IMR-90 (cell line): ENCODE data around the gene ARMC8. TPM values are rescaled to one million over a fixed set of nuclear protein-coding genes. Genes with fewer than 3 reads are reported as not detected.

ENCODE experiments used
- ATAC-seq: fragments of 200-7000 bp; cut with Tn5 transposase; 2 replicates; pipeline ENCODE4 v1.9.1; 2020; ENCODE audit warnings: low read depth, mild to moderate bottlenecking, moderate library complexity
- BruUV-seq: library from RNA; stranded (reverse); fragments of 400-500 nt; replicated peaks from 2 replicates; lab custom pipeline; 2021; lab: Mats Ljungman, UMichigan
- CTCF ChIA-PET: fragments of 300-600 bp; formaldehyde crosslinking; extraction: SDS; loops from one replicate; lab custom pipeline; 2021; ENCODE audit warnings: antibody characterized with exemption; lab: Yijun Ruan, JAX
- POLR2A ChIA-PET: fragments of 300-600 bp; sonication (Branson Sonifier 250); formaldehyde crosslinking; loops from one replicate; lab custom pipeline; 2022; ENCODE audit warnings: antibody characterized with exemption; ENCODE audit not compliant: unreplicated experiment; lab: Charles Lee
- DNase-seq: peaks from one replicate; pipeline ENCODE4 v3.0.0; 2013
- H2AFZ ChIP-seq: replicated peaks from 2 replicates; pipeline ENCODE3; 2013; ENCODE audit warnings: low read length, mild to moderate bottlenecking; ENCODE audit not compliant: poor library complexity
- H2AK5ac ChIP-seq: 2 replicates; pipeline ENCODE4 v1.6.1; 2013; ENCODE audit warnings: low read depth, low read length, inconsistent platforms
- H2AK9ac ChIP-seq: replicated peaks from 2 replicates; pipeline ENCODE3; 2013; ENCODE audit warnings: mild to moderate bottlenecking, low read depth, low read length, moderate library complexity; ENCODE audit not compliant: poor library complexity
- H2BK120ac ChIP-seq: 2 replicates; pipeline ENCODE4 v1.6.1; 2013; ENCODE audit warnings: low read depth, low read length, inconsistent platforms
- H2BK15ac ChIP-seq: 3 replicates; pipeline ENCODE4 v1.6.1; 2013; ENCODE audit warnings: low read depth, low read length, inconsistent platforms
- H2BK20ac ChIP-seq: 2 replicates; pipeline ENCODE4 v1.6.1; 2013; ENCODE audit warnings: low read depth, mild to moderate bottlenecking, inconsistent platforms, low read length, moderate library complexity
- H2BK5ac ChIP-seq: 2 replicates; pipeline ENCODE4 v1.6.1; 2013; ENCODE audit warnings: mild to moderate bottlenecking, low read depth, low read length, inconsistent platforms; ENCODE audit not compliant: poor library complexity, severe bottlenecking
- H3K14ac ChIP-seq: replicated peaks from 2 replicates; pipeline ENCODE4 v1.6.1; 2013; ENCODE audit warnings: low read depth, low read length, inconsistent platforms
- H3K18ac ChIP-seq: 2 replicates; pipeline ENCODE4 v1.6.1; 2013; ENCODE audit warnings: low read depth, low read length, control low read depth
- H3K23ac ChIP-seq: 2 replicates; pipeline ENCODE4 v1.6.1; 2013; ENCODE audit warnings: low read depth, low read length, inconsistent platforms
- H3K27ac ChIP-seq: 2 replicates; pipeline ENCODE4 v1.5.1; 2013; ENCODE audit warnings: mild to moderate bottlenecking, control low read depth, low read length; ENCODE audit not compliant: insufficient read depth
- H3K27me3 ChIP-seq: 2 replicates; pipeline ENCODE4 v1.6.1; 2013; ENCODE audit warnings: low read length; ENCODE audit not compliant: control insufficient read depth, insufficient read depth
- H3K36me3 ChIP-seq: 2 replicates; pipeline ENCODE4 v1.6.1; 2013; ENCODE audit warnings: low read length, mixed read lengths; ENCODE audit not compliant: control insufficient read depth, insufficient read depth
- H3K4ac ChIP-seq: 2 replicates; pipeline ENCODE4 v1.6.1; 2013; ENCODE audit warnings: low read depth, low read length, inconsistent platforms
- H3K4me1 ChIP-seq: 2 replicates; pipeline ENCODE4 v1.6.1; 2013; ENCODE audit warnings: low read length, mixed read lengths; ENCODE audit not compliant: control insufficient read depth, insufficient read depth
- H3K4me2 ChIP-seq: 2 replicates; pipeline ENCODE4 v1.6.1; 2013; ENCODE audit warnings: low read depth, mild to moderate bottlenecking, control low read depth, low read length, moderate library complexity
- H3K4me3 ChIP-seq: 2 replicates; pipeline ENCODE4 v1.5.1; 2013; ENCODE audit warnings: low read depth, mild to moderate bottlenecking, control low read depth, low read length, moderate library complexity; ENCODE audit not compliant: insufficient read depth
- H3K56ac ChIP-seq: 2 replicates; pipeline ENCODE4 v1.6.1; 2013; ENCODE audit warnings: low read length, inconsistent platforms; ENCODE audit not compliant: insufficient read depth; ENCODE audit errors: extremely low read depth
- H3K79me1 ChIP-seq, 2 experiments: 2 replicates each; pipeline ENCODE4 v1.6.1; 2013; ENCODE audit warnings: low read length in 2 of 2, inconsistent platforms in 1 of 2, low read depth in 1 of 2
- H3K9ac ChIP-seq: 2 replicates; pipeline ENCODE4 v1.6.1; 2013; ENCODE audit warnings: low read depth, low read length, control low read depth
- H3K9me1 ChIP-seq: 2 replicates; pipeline ENCODE4 v1.6.1; 2013; ENCODE audit warnings: low read length, inconsistent platforms; ENCODE audit not compliant: insufficient read depth
- H3K9me3 ChIP-seq: 2 replicates; pipeline ENCODE4 v1.6.1; 2013; ENCODE audit warnings: low read length; ENCODE audit not compliant: control insufficient read depth, insufficient read depth
- H4K20me1 ChIP-seq: 2 replicates; pipeline ENCODE4 v1.6.1; 2013; ENCODE audit warnings: low read length, inconsistent platforms; ENCODE audit not compliant: insufficient read depth
- H4K5ac ChIP-seq: 2 replicates; pipeline ENCODE4 v1.6.1; 2013; ENCODE audit warnings: mild to moderate bottlenecking, low read depth, low read length, control low read depth
- H4K8ac ChIP-seq, 2 experiments: 2 replicates each; pipeline ENCODE4 v1.6.1; 2013; ENCODE audit warnings: low read depth in 2 of 2, low read length in 2 of 2, control low read depth in 1 of 2, inconsistent platforms in 1 of 2
- H4K91ac ChIP-seq: 2 replicates; pipeline ENCODE4 v1.6.1; 2013; ENCODE audit warnings: low read depth, low read length, inconsistent platforms; ENCODE audit not compliant: insufficient read depth
- BHLHE40 ChIP-seq: fragments of 150-350 bp; IDR thresholded peaks from 2 replicates; pipeline ENCODE4 v1.6.1; 2016; ENCODE audit warnings: mild to moderate bottlenecking, low read depth, low read length
- CEBPB ChIP-seq: IDR thresholded peaks from 2 replicates; pipeline ENCODE4 v1.6.1; 2012; ENCODE audit warnings: low read depth, low read length, improper control_type of control experiment
- CTCF ChIP-seq: conservative IDR thresholded peaks from 2 replicates; pipeline ENCODE4 v1.5.1; 2012; ENCODE audit warnings: mild to moderate bottlenecking, low read depth, low read length, improper control_type of control experiment
- FOS ChIP-seq: fragments of 150-350 bp; IDR thresholded peaks from 2 replicates; pipeline ENCODE4 v1.6.1; 2016; ENCODE audit warnings: low read depth, low read length
- MXI1 ChIP-seq: IDR thresholded peaks from 2 replicates; pipeline ENCODE4 v1.6.1; 2012; ENCODE audit warnings: low read depth, mild to moderate bottlenecking, low read length, moderate library complexity, borderline replicate concordance
- NFE2L2 ChIP-seq: fragments of 150-350 bp; IDR thresholded peaks from 2 replicates; pipeline ENCODE4 v1.6.1; 2016; ENCODE audit warnings: low read depth, mild to moderate bottlenecking, low read length
- RAD21 ChIP-seq: IDR thresholded peaks from 2 replicates; pipeline ENCODE4 v1.6.1; 2012; ENCODE audit warnings: low read length, improper control_type of control experiment
- USF2 ChIP-seq: fragments of 150-350 bp; IDR thresholded peaks from 2 replicates; pipeline ENCODE4 v1.6.1; 2017; ENCODE audit warnings: mild to moderate bottlenecking, antibody characterized with exemption, low read length, low read depth
- dilution Hi-C: fragments of 300-500 bp; cut with HindIII; formaldehyde crosslinking; loops from one replicate; pipeline ENCODE4 v1.14.3; 2018; ENCODE audit warnings: low sequenced_read_pairs; ENCODE audit not compliant: unreplicated experiment
- in situ Hi-C: fragments of 300-500 bp; cut with MboI; formaldehyde crosslinking; loops from 3 replicates; pipeline ENCODE4 v1.14.3; 2019; ENCODE audit warnings: low sequenced_read_pairs, inconsistent platforms, mixed read lengths
- intact Hi-C: fragments of 100-400 bp; cut with micrococcal nuclease; formaldehyde crosslinking; loops from 2 replicates; pipeline ENCODE4 v1.10.0; 2022
- polyA plus RNA-seq, 3 experiments: library from polyadenylated mRNA; depleted of rRNA; stranded (reverse); fragments of >200 nt; gene quantifications; 2 replicates each; pipeline ENCODE4 v1.2.3, GENCODE V29; 2012; ENCODE audit warnings: low replicate concordance in 1 of 3
- total RNA-seq: library from RNA; depleted of rRNA; stranded (reverse); fragments of >200 nt; gene quantifications from 2 replicates; pipeline ENCODE4 v1.2.3, GENCODE V29; 2012

The ARMC8 gene
- total and polyA plus RNA-seq, 2 of the 4 experiments (the other 2 are of a cell fraction) = 39.1 to 75.1 TPM

- BruUV-seq = no TSS peak
- no peak overlapping the region for H4K91ac ChIP-seq
Observed at GRCh38 chr3:138308783-138309182, 121.7 kb downstream of the ARMC8 start.

More at GRCh38 chr3:138308783-138309182, 121.7 kb downstream of the ARMC8 start:
- H2BK5ac ChIP-seq = no peak overlapping the region
- no peaks in the 10 kb centered on the region for H3K79me1 ChIP-seq
- H3K27ac ChIP-seq = no peak overlapping the region
- no peak overlapping the region for H2AK9ac ChIP-seq
- intact Hi-C loops (no loop called here), in situ Hi-C loops (no loop called here), dilution Hi-C loops (no loop called here)
- no peak overlapping the region for H3K4me3 ChIP-seq
- no peaks in the 10 kb centered on the region for H3K4me1 ChIP-seq
- DNase-seq = no peak
- POLR2A ChIA-PET = no interaction called here
- CTCF ChIA-PET = interaction anchor here (0.7 kb wide), 2 partner anchors 89 to 285 kb away, joined by 3 to 4 read pairs; partner anchors contain the start of gene CEP70
- no peak overlapping the region for H3K23ac ChIP-seq
- no peaks in the 10 kb centered on the region for H3K36me3 ChIP-seq
- no peak for ATAC-seq
- H3K18ac ChIP-seq = no peak overlapping the region
- no peak overlapping the region for H3K4ac ChIP-seq
- H2BK15ac ChIP-seq = no peak overlapping the region
- H4K5ac ChIP-seq = no peak overlapping the region
- TF ChIP-seq RAD21 = no peak
- TF ChIP-seq NFE2L2 = no peak
- TF ChIP-seq FOS = no peak
- no peak for TF ChIP-seq CTCF
- TF ChIP-seq BHLHE40 = no peak
- no peak for TF ChIP-seq MXI1
- no peak for TF ChIP-seq CEBPB
- no peak for TF ChIP-seq USF2
- H2BK120ac ChIP-seq = no peak overlapping the region
- no peak overlapping the region for H3K56ac ChIP-seq
- no peaks in the 10 kb centered on the region; the same call in none of the 2 replicates for H3K27me3 ChIP-seq
- H3K14ac ChIP-seq = no peak overlapping the region
- H4K8ac ChIP-seq = no peak overlapping the region
- peaks cover 19% of the 10 kb centered on the region for H3K9me3 ChIP-seq
- H2BK20ac ChIP-seq = no peak overlapping the region
- H2AFZ ChIP-seq = no peak overlapping the region
- H2AK5ac ChIP-seq = no peak overlapping the region
- H3K9ac ChIP-seq = no peak overlapping the region
- H3K9me1 ChIP-seq = no peaks in the 10 kb centered on the region
- no peak overlapping the region for H3K4me2 ChIP-seq
- H4K20me1 ChIP-seq = no peaks in the 10 kb centered on the region
